ENCODE results near the gene C1orf21.
A peak's percentile ranks its signal among the peaks of the same experiment; 100 is the strongest.

GRCh38 chr1:184483101-184483683 lies 96.4 kb downstream of the C1orf21 start:
- TF ChIP-seq, protein P1, sequence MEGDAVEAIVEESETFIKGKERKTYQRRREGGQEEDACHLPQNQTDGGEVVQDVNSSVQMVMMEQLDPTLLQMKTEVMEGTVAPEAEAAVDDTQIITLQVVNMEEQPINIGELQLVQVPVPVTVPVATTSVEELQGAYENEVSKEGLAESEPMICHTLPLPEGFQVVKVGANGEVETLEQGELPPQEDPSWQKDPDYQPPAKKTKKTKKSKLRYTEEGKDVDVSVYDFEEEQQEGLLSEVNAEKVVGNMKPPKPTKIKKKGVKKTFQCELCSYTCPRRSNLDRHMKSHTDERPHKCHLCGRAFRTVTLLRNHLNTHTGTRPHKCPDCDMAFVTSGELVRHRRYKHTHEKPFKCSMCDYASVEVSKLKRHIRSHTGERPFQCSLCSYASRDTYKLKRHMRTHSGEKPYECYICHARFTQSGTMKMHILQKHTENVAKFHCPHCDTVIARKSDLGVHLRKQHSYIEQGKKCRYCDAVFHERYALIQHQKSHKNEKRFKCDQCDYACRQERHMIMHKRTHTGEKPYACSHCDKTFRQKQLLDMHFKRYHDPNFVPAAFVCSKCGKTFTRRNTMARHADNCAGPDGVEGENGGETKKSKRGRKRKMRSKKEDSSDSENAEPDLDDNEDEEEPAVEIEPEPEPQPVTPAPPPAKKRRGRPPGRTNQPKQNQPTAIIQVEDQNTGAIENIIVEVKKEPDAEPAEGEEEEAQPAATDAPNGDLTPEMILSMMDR (conservative IDR thresholded peaks at IDR 0.05; ENCODE audit: low read length): peak; percentile 22; the same call in 1 of the 2 replicates
- no peak for TF ChIP-seq EZH2phosphoT487 (IDR thresholded peaks at IDR 0.05; ENCODE audit: borderline replicate concordance)
